HG03025 (cell line): ENCODE data around the gene TRAPPC6A.
"Not testable (repeated sequence)": the region's sequence is repeated elsewhere in the genome, so short reads cannot be mapped to it uniquely, and the experiment has no call there.

ENCODE experiments used
- ATAC-seq: cut with Tn5 transposase; IDR thresholded peaks from one replicate; pipeline ENCODE4 v1.9.1; 2021; ENCODE audit warnings: mild to moderate bottlenecking, moderate library complexity; ENCODE audit not compliant: unreplicated experiment, low FRiP score

TRAPPC6A gene

GRCh38 chr19:45133661-45134060, 44.4 kb downstream of the TRAPPC6A start:
- no peak for ATAC-seq

GRCh38 chr19:45130888-45131615, 47.0 kb downstream of the TRAPPC6A start:
- ATAC-seq: no peak

DNA sequence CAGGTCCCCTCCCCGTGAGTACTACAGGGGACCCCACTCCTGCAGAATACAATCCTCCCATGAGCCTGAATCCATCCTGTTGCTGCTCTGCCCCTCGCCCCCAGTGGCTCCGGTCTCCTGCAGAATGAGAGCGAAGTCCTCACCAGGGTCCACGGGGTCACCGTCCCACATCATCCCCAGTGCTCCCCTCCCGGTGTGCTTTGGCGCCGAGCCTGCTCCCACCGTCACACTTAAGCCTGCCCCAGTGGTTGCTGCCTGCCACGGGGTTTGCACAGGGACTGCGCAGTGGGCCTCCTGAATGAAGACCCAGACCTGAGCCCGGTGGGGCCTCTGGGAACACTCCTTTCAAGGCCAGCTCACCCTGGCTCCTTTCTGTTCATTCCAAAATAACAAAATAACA, 47.8 kb downstream of the TRAPPC6A start:
- ATAC-seq: no peak

DNA sequence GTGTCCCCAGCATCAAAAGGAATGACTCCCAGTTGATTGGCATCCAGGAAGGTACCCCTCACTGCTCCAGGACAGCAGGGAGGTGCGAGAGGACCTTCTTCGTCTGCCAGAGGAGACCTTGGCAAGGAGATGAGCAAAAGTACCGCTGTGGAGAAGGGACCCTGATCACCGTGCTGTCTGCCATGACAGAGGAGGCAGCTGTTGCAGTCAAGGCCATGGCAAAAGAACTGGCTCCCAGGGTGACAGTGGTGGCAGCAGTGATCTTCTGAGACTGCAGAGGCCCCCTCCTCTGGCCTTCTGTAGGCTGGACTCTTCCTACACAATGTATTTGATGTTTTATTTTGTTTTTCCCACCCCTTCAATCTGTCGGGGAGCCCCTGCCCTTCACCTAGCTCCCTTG, 49.2 kb downstream of the TRAPPC6A start:
- ATAC-seq: no peak

- no peak for ATAC-seq
These were observed 49.9 kb downstream of the TRAPPC6A start for GRCh38 chr19:45128146-45128545.

DNA sequence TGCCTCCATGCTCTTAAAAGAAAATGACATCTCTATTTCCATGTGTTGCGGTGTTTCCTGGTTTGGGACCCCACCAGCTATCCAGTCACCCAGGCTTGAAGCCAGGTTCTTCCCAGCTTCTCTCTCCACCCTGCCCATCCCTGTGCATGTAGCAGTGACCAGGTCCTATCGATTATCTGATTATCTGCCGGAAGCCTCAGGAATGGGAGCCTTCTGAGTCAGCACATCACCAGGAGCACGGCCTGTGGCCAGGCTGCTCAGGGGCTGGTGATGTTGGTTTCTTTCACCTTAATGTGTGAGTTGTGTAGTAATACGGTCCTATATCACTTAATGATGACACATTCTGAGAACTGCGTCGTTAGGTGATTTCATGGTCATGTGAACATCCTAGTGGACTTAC, 51.4 kb downstream of the TRAPPC6A start:
- ATAC-seq: no peak

- no peak for ATAC-seq
These were observed 52.0 kb downstream of the TRAPPC6A start for GRCh38 chr19:45125975-45126493.

DNA sequence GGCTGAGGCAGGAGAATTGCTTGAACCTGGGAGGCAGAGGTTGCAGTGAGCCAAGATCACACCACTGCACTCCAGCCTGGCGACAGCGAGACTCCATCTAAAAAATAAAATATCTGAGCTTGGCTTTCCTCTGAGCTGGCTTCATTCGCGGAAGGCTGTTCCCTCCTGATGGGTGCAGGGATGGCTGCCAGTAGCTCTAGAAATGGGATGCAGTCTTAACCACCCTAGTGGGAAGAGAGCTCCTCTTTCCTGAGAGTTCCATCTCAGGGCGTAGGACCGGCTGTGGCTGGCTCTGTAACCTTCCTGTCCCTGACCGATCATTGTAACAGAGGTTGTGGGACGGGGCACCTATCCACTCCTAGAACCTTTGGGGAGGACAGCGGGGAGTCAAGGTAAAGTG, 52.7 kb downstream of the TRAPPC6A start:
- no peak for ATAC-seq

DNA sequence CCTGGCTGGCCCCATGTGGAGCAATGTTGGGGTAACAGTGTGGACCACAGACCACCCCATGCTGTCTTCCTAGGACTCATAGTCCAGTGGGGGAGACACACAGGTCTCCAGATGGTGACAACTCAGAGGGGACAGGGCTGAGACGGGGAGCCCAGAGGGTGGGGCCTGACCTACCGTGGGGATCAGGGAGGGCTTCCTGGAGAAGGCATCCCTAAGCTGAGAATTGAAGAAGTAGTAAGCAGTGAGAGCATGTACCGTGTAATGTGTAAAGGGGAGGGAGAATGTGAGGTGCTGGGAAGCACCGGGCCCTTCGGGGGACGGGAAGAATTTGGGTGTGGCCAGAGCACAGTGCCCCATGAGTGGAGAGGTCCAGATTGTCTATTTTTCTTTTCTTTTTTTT, 54.0 kb downstream of the TRAPPC6A start:
- ATAC-seq: no peak

GRCh38 chr19:45123440-45123850, 54.6 kb downstream of the TRAPPC6A start:
- ATAC-seq: no peak

DNA sequence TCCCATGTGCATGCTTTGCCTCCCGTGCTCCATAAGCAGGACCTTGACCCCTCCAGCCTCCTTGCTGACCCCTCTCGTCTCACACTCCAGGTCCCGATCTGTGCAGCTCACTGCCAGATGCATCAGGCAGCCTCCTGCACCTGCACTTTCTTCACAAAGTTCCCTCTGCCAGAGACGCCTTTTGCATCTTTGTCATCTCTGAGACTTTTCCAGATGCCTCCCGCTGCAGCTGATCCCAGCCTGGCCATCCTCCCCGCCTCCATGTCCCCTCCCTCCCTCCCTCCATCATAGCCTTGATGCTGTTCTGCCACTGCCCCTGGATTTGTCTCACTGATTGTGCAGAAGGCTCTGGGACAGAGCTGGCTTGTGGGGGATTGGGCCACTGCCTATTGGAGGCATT, 55.2 kb downstream of the TRAPPC6A start:
- ATAC-seq: no peak

- no peak for ATAC-seq
These were observed 56.2 kb downstream of the TRAPPC6A start for GRCh38 chr19:45121827-45122345.

DNA sequence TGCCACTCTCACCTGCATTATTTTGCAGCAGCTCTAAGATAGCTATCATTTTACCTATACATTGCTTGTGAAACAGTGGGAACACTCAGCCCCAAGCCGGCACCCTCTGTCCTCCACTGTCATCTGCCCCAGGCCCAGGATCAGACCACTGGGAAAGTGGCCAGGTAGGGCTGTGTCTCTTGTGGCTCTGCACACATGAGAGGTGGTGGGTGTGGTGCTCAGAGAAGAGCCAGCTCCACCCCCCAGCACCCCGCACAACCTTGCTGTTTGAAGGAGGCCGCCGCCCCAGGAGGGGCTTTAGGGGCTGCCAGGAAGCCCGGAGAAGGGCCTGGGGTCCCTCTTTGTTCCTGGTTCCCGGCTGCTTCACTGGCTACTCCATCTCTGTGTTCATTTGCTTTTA, 58.5 kb downstream of the TRAPPC6A start:
- no peak for ATAC-seq

GRCh38 chr19:45118591-45119355, 59.3 kb downstream of the TRAPPC6A start:
- ATAC-seq: not testable (repeated sequence)

DNA sequence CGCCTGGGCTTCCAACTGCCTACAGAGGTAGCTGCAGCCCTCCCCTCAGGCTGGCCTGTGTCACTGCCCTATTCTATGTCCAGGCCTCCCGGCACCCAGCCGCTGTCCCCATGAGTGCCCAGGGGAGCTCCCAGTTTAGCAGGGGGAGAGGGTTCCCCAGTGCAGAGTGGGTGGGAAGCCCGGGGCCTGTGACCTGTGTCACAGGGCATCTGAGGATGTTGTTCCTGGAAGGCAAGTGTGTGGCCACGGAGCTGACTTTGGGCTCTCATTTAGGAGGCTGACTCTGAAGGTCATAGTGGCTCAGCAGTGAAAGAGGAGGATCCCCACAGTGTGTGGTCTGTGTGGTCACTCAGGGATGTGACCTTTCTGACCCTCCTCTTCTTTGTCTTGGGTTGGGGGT, 59.9 kb downstream of the TRAPPC6A start:
- ATAC-seq: no peak

GRCh38 chr19:45117671-45118070, 60.4 kb downstream of the TRAPPC6A start:
- no peak for ATAC-seq

- no peak for ATAC-seq
These were observed 60.9 kb downstream of the TRAPPC6A start for GRCh38 chr19:45117167-45117594.

GRCh38 chr19:45115809-45116615, 62.0 kb downstream of the TRAPPC6A start:
- ATAC-seq: no peak

GRCh38 chr19:45114116-45114515, 63.9 kb downstream of the TRAPPC6A start:
- ATAC-seq: no peak

DNA sequence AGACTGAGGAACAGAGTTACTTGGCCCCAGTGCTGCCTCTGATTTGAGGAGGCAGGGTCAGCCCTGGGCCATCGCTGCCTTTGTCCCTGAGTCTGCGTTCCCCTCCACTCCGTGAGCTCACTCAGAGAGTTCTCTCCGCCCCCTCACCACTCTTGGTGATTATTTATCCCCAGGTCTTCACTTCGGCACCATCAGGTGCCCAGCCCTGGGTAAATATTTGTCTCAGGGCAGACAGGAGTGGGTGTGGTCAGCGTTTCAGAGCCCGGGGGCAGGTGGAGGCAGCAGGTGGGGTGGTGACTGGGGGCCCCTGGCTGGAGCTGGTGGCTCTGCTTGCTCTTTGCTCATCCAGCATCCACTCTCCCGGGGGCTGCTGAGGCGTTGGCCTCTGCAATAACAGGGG, 64.4 kb downstream of the TRAPPC6A start:
- no peak for ATAC-seq
